HepG2 (cell line): ENCODE results near the gene FBF1. TPM values are rescaled to one million over a fixed set of nuclear protein-coding genes. Genes with fewer than 3 reads are reported as not detected.

Experiments
- DNMT3B ChIP-seq: conservative IDR thresholded peaks from 2 replicates; pipeline ENCODE4 v1.6.1; 2016; ENCODE audit warnings: missing biosample characterization, control low read depth
- EZH2 ChIP-seq: conservative IDR thresholded peaks from 2 replicates; pipeline ENCODE4 v1.6.1; 2012; ENCODE audit warnings: mild to moderate bottlenecking, low read depth, low read length, moderate library complexity
- FLYWCH1 ChIP-seq: sonication (generic); formaldehyde crosslinking; IDR thresholded peaks from 2 replicates; pipeline ENCODE4 v1.8.1; 2023; ENCODE audit warnings: mild to moderate bottlenecking, missing genetic modification reagents
- MEF2D ChIP-seq: sonication (generic); formaldehyde crosslinking; IDR thresholded peaks from 2 replicates; pipeline ENCODE4 v1.5.1; 2020; ENCODE audit warnings: mild to moderate bottlenecking, missing genetic modification reagents
- NFIB ChIP-seq: sonication (generic); formaldehyde crosslinking; IDR thresholded peaks from 2 replicates; pipeline ENCODE4 v1.9.0; 2021; ENCODE audit warnings: missing genetic modification reagents, mild to moderate bottlenecking, borderline replicate concordance
- NPAS2 ChIP-seq: sonication (generic); formaldehyde crosslinking; IDR thresholded peaks from 2 replicates; pipeline ENCODE4 v1.8.0; 2022; ENCODE audit warnings: mild to moderate bottlenecking, missing genetic modification reagents, borderline replicate concordance
- SYNCRIP ChIP-seq: fragments of 200-400 bp; formaldehyde crosslinking; IDR thresholded peaks from 2 replicates; pipeline ENCODE4 v1.6.1; 2018; ENCODE audit warnings: mild to moderate bottlenecking, low read depth, low read length; ENCODE audit not compliant: insufficient read depth
- ZFP62 ChIP-seq: sonication (generic); formaldehyde crosslinking; IDR thresholded peaks from 2 replicates; pipeline ENCODE4 v1.4.0; 2020; ENCODE audit warnings: missing genetic modification reagents
- ZNF234 ChIP-seq: sonication (generic); formaldehyde crosslinking; conservative IDR thresholded peaks from 2 replicates; pipeline ENCODE4 v1.5.1; 2020; ENCODE audit warnings: mild to moderate bottlenecking, missing genetic modification reagents
- ZSCAN29 ChIP-seq: sonication (generic); formaldehyde crosslinking; conservative IDR thresholded peaks from 2 replicates; pipeline ENCODE4 v1.4.0; 2020; ENCODE audit warnings: mild to moderate bottlenecking, missing genetic modification reagents
- polyA plus RNA-seq, 8 experiments: library from polyadenylated mRNA; depleted of rRNA in 3 of 8; stranded (reverse) in 7 of 8; unstranded in 1 of 8; fragments of >200 nt; fragmentation: Illumina TruSeq in 4 of 8; extraction: Trizol in 4 of 8; gene quantifications; 2 replicates each; pipeline versions ENCODE4 v1.2.1 to v1.2.3, GENCODE V29; 2011 to 2016; ENCODE audit warnings: low read depth in 4 of 8, missing spikeins in 1 of 8, mixed read lengths in 1 of 8; ENCODE audit not compliant: insufficient read depth in 1 of 8
- total RNA-seq, 5 experiments: library from RNA; depleted of rRNA; stranded (reverse); fragments of >200 nt; fragmentation: Illumina TruSeq; extraction: Trizol; gene quantifications; 2 replicates each; pipeline ENCODE4 v1.2.3, GENCODE V29; 2016; ENCODE audit warnings: low read depth in 1 of 5
- TF ChIP-seq, protein P1 (sequence below): IDR thresholded peaks from 2 replicates; pipeline ENCODE4 v1.6.1; 2016; ENCODE audit warnings: low read depth, control low read depth
- TF ChIP-seq, protein P2 (sequence below): sonication (generic); formaldehyde crosslinking; IDR thresholded peaks from 2 replicates; pipeline ENCODE4 v1.4.0; 2020; ENCODE audit warnings: missing genetic modification reagents
- TF ChIP-seq, protein P3 (sequence below): sonication (generic); formaldehyde crosslinking; IDR thresholded peaks from 2 replicates; pipeline ENCODE4 v1.8.0; 2022; ENCODE audit warnings: missing genetic modification reagents, mild to moderate bottlenecking, moderate library complexity, borderline replicate concordance
- TF ChIP-seq, protein P4 (sequence below): IDR thresholded peaks from 2 replicates; pipeline ENCODE4 v1.4.0; 2020; ENCODE audit warnings: mild to moderate bottlenecking, missing genetic modification reagents
- TF ChIP-seq, protein P5 (sequence below): sonication (generic); formaldehyde crosslinking; IDR thresholded peaks from 2 replicates; pipeline ENCODE4 v1.4.0; 2020; ENCODE audit warnings: missing genetic modification reagents, borderline replicate concordance
- TF ChIP-seq, protein P6 (sequence below): sonication (generic); formaldehyde crosslinking; IDR thresholded peaks from 2 replicates; pipeline ENCODE4 v1.4.0; 2020; ENCODE audit warnings: missing genetic modification reagents, borderline replicate concordance

Gene FBF1
- total and polyA plus RNA-seq, 2 of the 13 experiments (the other 11 are each of a cell fraction or from before 2014, with no cell fraction given) = 2.4 to 8.1 TPM

DNA sequence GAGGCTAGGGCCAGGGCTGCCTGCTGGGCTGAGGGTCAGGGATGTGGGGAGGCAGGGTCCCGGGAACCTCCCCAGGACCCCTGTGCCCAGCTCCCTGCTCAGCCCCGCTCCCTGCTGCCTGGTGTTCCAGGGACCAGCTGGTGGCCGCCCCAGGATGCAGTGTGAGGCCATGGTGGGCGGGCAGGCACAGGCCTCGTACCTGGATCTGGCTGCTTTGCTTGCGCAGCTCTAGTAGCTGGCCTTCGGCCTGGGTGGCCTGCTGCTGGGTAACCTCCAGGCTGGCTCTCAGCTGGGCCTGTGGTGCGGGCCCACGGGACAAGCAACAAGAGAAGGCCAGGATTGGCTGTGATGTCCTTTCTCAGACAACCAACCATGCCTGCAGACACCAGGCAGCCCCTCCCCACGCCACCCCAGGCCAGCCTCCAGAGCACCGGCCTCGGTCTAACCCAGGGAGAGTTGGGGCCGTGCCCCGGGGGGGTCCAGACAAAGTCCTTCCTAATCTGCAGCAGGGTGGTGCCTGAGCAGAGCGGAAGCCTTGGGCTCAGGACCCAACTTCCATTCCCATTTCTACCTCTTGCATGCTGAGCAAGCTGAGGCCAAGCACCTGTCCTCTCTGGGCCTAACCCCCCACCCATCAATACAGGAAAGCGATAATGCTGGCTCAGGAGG is 48.2 kb downstream of the FBF1 start (continued):
- no peak for TF ChIP-seq EZH2
- TF ChIP-seq, protein P1, sequence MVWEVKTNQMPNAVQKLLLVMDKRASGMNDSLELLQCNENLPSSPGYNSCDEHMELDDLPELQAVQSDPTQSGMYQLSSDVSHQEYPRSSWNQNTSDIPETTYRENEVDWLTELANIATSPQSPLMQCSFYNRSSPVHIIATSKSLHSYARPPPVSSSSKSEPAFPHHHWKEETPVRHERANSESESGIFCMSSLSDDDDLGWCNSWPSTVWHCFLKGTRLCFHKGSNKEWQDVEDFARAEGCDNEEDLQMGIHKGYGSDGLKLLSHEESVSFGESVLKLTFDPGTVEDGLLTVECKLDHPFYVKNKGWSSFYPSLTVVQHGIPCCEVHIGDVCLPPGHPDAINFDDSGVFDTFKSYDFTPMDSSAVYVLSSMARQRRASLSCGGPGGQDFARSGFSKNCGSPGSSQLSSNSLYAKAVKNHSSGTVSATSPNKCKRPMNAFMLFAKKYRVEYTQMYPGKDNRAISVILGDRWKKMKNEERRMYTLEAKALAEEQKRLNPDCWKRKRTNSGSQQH = peak; percentile 10
- no peak for TF ChIP-seq ZSCAN29 (CRISPR knock-in tag)
- no peak for TF ChIP-seq NFIB
- no peak for TF ChIP-seq ZNF234 (CRISPR knock-in tag)
- TF ChIP-seq, protein P2, sequence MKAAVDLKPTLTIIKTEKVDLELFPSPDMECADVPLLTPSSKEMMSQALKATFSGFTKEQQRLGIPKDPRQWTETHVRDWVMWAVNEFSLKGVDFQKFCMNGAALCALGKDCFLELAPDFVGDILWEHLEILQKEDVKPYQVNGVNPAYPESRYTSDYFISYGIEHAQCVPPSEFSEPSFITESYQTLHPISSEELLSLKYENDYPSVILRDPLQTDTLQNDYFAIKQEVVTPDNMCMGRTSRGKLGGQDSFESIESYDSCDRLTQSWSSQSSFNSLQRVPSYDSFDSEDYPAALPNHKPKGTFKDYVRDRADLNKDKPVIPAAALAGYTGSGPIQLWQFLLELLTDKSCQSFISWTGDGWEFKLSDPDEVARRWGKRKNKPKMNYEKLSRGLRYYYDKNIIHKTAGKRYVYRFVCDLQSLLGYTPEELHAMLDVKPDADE (CRISPR knock-in tag) = no peak; the same call in 1 of the 2 replicates
- TF ChIP-seq, protein P3, sequence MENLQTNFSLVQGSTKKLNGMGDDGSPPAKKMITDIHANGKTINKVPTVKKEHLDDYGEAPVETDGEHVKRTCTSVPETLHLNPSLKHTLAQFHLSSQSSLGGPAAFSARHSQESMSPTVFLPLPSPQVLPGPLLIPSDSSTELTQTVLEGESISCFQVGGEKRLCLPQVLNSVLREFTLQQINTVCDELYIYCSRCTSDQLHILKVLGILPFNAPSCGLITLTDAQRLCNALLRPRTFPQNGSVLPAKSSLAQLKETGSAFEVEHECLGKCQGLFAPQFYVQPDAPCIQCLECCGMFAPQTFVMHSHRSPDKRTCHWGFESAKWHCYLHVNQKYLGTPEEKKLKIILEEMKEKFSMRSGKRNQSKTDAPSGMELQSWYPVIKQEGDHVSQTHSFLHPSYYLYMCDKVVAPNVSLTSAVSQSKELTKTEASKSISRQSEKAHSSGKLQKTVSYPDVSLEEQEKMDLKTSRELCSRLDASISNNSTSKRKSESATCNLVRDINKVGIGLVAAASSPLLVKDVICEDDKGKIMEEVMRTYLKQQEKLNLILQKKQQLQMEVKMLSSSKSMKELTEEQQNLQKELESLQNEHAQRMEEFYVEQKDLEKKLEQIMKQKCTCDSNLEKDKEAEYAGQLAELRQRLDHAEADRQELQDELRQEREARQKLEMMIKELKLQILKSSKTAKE (CRISPR knock-in tag) = peak; percentile 66; the same call in 1 of the 2 replicates
- TF ChIP-seq, protein P4, sequence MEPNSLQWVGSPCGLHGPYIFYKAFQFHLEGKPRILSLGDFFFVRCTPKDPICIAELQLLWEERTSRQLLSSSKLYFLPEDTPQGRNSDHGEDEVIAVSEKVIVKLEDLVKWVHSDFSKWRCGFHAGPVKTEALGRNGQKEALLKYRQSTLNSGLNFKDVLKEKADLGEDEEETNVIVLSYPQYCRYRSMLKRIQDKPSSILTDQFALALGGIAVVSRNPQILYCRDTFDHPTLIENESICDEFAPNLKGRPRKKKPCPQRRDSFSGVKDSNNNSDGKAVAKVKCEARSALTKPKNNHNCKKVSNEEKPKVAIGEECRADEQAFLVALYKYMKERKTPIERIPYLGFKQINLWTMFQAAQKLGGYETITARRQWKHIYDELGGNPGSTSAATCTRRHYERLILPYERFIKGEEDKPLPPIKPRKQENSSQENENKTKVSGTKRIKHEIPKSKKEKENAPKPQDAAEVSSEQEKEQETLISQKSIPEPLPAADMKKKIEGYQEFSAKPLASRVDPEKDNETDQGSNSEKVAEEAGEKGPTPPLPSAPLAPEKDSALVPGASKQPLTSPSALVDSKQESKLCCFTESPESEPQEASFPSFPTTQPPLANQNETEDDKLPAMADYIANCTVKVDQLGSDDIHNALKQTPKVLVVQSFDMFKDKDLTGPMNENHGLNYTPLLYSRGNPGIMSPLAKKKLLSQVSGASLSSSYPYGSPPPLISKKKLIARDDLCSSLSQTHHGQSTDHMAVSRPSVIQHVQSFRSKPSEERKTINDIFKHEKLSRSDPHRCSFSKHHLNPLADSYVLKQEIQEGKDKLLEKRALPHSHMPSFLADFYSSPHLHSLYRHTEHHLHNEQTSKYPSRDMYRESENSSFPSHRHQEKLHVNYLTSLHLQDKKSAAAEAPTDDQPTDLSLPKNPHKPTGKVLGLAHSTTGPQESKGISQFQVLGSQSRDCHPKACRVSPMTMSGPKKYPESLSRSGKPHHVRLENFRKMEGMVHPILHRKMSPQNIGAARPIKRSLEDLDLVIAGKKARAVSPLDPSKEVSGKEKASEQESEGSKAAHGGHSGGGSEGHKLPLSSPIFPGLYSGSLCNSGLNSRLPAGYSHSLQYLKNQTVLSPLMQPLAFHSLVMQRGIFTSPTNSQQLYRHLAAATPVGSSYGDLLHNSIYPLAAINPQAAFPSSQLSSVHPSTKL (CRISPR knock-in tag) = 0 out of 2 replicates have a peak, but pooled peaks have one; percentile 9
- TF ChIP-seq, protein P5, sequence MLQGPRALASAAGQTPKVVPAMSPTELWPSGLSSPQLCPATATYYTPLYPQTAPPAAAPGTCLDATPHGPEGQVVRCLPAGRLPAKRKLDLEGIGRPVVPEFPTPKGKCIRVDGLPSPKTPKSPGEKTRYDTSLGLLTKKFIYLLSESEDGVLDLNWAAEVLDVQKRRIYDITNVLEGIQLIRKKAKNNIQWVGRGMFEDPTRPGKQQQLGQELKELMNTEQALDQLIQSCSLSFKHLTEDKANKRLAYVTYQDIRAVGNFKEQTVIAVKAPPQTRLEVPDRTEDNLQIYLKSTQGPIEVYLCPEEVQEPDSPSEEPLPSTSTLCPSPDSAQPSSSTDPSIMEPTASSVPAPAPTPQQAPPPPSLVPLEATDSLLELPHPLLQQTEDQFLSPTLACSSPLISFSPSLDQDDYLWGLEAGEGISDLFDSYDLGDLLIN (CRISPR knock-in tag) = no peak
- TF ChIP-seq, protein P6, sequence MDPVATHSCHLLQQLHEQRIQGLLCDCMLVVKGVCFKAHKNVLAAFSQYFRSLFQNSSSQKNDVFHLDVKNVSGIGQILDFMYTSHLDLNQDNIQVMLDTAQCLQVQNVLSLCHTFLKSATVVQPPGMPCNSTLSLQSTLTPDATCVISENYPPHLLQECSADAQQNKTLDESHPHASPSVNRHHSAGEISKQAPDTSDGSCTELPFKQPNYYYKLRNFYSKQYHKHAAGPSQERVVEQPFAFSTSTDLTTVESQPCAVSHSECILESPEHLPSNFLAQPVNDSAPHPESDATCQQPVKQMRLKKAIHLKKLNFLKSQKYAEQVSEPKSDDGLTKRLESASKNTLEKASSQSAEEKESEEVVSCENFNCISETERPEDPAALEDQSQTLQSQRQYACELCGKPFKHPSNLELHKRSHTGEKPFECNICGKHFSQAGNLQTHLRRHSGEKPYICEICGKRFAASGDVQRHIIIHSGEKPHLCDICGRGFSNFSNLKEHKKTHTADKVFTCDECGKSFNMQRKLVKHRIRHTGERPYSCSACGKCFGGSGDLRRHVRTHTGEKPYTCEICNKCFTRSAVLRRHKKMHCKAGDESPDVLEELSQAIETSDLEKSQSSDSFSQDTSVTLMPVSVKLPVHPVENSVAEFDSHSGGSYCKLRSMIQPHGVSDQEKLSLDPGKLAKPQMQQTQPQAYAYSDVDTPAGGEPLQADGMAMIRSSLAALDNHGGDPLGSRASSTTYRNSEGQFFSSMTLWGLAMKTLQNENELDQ (CRISPR knock-in tag) = no peak
- TF ChIP-seq MEF2D = no peak
- no peak for TF ChIP-seq ZFP62 (CRISPR knock-in tag)
- TF ChIP-seq SYNCRIP = no peak
- no peak for TF ChIP-seq FLYWCH1 (CRISPR knock-in tag)
- no peak for TF ChIP-seq DNMT3B (CRISPR knock-in tag)
- TF ChIP-seq NPAS2 = no peak
